Activated CD4-positive, alpha-beta T cell treated with anti-CD3 and anti-CD28 coated beads, Interleukin-2, amount 50 U/mL, for 16 hours (primary cell): Measurements from ENCODE around the gene SND1.

ENCODE experiments used
- DNase-seq: peaks from one replicate; pipeline ENCODE4 v3.0.0-alpha.2; 2020

Gene SND1

DNA sequence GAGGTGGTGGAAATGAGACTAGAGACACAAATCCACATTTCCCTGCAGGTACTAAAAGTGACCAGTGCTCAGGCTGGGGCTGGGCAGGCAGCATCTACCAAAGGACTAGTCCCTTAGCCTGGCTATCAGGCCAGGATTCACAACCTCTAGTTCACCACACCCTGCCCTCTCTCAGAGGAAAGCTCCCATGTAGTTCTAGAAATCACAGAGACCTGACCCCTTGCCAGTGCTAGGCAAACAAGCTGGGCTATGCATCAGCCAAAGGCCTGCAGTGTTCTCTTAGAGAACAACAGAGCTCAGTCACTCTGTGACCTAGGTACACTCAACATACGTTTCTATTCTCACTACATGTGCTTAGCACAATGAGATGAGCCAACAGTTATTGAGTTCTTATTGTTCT lies 405.9 kb downstream of the SND1 start:
- DNase-seq, result no peak

- DNase-seq, result peak; percentile 30
Observed at GRCh38 chr7:128059143-128059988, 407.4 kb downstream of the SND1 start.

- DNase-seq, result no peak
Observed at GRCh38 chr7:128060018-128060417, 408.0 kb downstream of the SND1 start.

DNA sequence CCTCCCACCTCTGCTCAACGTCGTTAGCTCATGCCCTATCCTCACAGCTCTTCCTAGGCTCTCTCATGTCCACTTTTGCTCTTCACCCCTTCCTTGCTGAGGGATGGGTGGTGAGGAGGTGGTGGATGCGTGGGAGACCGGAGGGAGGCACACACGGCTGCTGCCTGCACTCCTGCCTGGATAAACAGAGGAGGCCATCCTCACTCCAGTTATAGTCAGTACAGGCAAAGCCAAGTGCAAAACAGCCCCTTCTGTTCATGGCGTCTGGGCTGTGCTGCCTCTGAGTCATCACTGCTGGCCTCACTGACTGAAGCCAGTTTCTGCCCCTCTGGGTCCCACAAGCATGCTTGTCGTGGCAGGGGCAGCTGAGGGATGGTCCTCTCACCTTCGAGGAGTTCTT lies 411.1 kb downstream of the SND1 start:
- no peak for DNase-seq

DNA sequence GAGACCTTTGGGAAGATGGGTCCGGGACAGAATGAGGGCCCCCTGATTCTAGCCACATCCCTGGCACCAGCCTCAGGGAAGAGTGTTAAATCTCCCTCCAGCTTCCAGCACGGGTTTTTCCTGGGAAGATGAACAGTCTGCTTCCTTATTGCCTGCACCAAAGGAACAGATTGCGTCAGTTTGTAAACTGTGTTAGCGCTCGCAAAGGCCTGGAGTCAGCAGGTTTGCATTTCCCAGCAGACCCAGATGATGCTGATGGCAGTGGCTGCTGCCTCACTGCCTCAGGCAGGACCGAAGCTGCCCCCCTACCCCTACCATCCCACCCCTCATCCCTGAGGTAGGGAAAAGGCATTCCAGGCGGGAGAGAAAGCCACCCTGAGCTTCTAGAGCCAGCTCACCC lies 413.9 kb downstream of the SND1 start:
- DNase-seq, result no peak

DNA sequence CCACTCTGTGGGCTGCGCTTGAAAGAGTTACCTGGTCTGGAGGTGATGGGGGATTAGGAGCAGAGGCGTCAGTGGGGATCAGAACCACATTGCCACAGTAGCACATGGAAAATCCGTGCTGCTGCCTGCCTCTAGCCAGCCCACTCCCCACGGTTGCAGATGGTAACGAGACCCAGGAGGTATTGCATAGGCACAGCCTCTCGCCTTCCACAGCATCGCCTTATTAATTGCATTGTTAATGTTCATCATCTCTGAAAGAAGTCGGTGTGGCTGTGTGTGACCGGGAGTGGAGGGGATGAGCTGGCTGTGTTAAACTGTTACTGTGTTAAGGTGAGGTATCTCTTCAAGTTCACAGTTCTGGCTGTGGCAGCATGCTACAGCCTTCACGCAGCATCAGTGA lies 414.4 kb downstream of the SND1 start:
- DNase-seq, result no peak

DNA sequence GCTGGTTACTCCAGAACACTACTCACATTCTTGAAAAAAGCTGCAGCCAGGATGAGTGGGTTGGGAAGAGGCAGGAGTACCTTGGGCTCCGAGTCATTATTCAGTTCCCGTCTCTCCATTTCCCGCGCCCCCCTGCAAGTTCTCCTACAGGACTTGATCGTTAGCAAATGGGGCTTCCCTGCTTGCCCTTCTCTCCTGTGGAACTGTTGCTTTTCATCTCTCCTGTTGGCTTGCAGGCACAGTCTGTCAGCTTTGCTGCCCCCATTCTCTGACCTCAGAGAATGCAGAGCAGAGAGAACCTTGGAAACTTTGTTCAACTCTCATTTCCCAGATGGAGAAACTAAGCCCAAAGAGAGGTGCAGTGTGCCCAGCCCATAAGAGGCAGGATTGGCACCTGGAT lies 414.9 kb downstream of the SND1 start:
- no peak for DNase-seq

DNA sequence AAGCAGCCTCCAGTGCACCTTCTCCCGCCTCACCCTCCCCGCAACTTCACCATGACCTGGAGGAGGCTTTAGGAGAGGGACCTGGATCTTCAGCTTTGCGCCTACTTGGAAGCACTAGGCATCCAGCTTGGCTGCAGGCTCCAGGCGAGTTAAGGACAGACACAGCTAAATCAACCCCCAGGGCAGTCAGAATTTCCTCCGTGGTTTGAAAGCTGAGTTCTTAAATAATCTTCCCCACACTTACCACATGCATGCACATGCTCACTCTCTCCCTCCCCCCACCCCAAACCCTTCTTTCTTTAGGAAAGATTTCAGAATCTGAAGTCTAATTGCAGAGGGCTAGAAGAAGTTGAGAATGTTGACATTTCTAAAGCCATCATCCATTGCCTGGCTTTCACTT lies 416.0 kb downstream of the SND1 start:
- DNase-seq, result no peak

DNA sequence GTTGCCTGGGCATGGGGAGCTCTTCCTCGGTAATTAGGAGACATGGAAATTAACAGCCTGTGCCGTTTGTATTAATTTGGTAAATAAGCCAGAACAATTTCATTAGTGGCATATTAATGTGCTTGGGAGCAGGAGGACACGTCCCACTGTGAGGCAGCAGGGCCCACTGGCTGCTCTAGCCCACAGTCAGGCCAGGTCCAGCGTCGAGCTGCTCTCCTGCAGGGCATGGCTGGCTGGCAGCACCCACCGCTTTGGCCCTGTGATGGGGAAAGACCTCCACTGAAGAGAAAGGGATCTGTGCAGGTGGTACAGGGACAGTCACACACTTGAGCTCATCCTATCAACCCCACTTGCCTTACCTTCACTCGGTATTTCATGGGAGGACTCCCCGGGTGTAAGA lies 416.8 kb downstream of the SND1 start:
- no peak for DNase-seq

- DNase-seq, result no peak
Observed at GRCh38 chr7:128069373-128070364, 417.7 kb downstream of the SND1 start.

GRCh38 chr7:128071376-128071775 lies 419.4 kb downstream of the SND1 start:
- DNase-seq, result no peak

GRCh38 chr7:128071801-128072200 lies 419.8 kb downstream of the SND1 start:
- no peak for DNase-seq

DNA sequence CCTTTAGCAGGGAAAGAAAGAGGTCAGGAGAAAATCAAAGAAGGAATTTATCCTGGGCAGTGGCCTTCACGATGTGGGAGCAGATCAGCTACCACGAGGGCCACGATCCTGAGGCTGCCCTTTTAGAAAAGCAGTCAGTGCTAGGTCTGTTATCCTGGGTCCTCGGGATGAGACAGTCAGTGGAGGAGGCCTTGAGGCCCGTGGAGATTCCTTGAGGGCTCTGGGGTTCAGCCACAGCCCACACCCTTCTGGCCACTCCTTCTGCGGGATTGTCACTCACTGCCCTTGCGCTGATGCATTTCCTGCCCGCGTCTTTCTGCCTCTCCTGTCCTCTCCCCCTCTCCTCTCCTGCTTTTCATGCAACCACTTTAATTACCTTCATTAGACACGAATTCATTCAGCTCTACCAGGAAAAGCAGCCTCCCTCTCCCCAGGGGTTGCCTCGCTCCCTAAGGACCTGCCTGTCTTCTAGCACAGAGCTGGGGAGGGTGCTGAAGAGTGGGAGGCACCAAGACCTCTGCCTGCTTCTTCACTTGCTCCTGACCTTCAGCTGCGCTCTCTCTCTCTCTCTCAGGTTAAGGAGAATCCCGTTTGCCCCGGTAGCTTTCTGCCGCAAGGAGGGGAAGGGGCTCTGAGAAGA lies 421.8 kb downstream of the SND1 start:
- DNase-seq, result no peak

GRCh38 chr7:128074336-128074735 lies 422.3 kb downstream of the SND1 start:
- no peak for DNase-seq

GRCh38 chr7:128074736-128075135 lies 422.7 kb downstream of the SND1 start:
- no peak for DNase-seq

GRCh38 chr7:128075242-128076095 lies 423.5 kb downstream of the SND1 start:
- DNase-seq, result no peak

GRCh38 chr7:128076196-128076795 lies 424.3 kb downstream of the SND1 start:
- DNase-seq, result no peak

DNA sequence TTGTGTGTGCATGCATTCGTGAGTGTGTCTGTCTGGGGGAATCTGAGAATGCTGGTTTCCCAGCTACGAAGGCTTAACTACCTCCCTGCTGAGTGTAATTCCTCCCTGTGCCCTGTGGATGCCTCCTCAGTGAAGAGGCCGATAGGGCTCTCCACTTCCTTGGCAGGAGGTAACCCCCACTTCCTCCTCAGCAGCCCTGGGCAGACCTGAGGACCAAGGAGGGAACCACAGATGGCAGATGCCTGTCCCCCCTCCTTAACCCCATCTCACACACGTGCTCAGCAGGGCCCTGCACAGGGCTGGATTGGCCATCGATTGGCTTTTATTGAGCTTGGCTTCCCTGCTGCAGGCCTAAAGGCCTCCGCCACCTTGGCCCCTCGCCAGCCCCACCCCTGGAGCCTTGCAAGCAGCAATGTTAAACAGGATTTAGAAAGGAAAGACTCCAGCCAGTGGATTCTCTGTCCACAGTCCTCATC lies 424.8 kb downstream of the SND1 start:
- no peak for DNase-seq

DNA sequence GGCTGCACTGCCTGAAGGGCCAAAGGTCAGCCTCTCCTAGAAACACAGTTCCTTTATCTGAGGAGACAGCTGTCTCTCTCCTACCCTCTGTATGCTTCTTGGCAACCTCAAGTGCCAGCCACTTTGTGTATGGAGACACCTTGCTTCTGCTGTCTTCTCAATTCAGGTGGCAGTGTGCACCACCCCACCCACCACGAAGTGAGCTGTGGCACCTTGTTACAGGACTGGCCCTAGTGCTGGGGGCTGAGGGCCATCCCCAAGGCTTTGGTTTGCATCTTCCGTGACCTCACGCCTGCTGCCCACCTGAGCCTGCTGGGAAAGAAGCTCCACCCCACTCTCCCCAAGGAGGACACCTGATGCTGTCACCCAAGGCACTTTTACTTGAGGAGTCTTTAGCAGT lies 426.3 kb downstream of the SND1 start:
- no peak for DNase-seq

DNA sequence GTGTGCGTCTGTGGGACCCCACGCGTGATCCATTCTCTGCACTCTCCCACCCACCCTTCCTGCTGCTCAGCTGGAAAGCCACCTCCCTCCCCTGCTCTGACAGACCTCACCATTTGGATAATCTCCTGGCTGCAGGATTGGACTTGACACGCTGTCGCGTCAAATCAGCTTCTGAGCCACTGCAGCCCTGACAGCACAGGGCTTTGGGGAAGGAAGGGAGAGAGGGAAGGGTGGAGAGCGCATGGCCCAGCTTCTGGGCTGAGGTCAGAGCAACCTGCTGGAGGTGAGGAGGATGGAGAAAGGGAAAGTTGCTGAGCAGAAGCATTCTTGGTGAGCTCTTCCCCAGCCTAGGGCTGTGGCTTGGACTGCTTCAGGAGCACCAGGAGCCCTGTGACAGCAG lies 428.2 kb downstream of the SND1 start:
- DNase-seq, result no peak

DNA sequence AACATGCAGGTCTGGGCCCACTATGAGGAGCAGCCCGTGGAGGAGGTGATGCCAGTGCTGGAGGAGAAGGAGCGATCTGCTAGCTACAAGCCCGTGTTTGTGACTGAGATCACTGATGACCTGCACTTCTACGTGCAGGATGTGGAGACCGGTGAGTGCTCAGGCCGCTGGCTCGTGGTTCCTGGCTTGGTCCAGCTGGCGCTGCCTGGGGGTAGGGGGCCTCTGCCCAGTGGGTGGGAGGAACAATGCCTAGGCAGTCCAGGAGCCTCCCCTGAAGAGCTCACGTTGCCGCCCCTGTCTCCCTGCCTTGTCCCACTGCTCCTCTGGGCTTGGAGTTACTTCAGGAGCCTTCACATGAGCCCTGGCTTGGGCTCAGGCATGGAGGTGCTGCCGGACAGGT lies 429.4 kb downstream of the SND1 start:
- DNase-seq, result no peak

- no peak for DNase-seq
Observed at GRCh38 chr7:128081808-128082207, 429.8 kb downstream of the SND1 start.
